Fibroblast of the aortic adventitia (primary cell): ENCODE data around the gene MYL10. TPM values are rescaled to one million over a fixed set of nuclear protein-coding genes. Genes with fewer than 3 reads are reported as not detected.
"Not testable (repeated sequence)": the region's sequence is repeated elsewhere in the genome, so short reads cannot be mapped to it uniquely, and the experiment has no call there.

ENCODE experiments used
- DNase-seq: peaks from one replicate; pipeline ENCODE4 v3.0.0-alpha.2; 2010; ENCODE audit warnings: low read depth
- H3K4me3 ChIP-seq: 2 replicates; pipeline ENCODE4 v1.5.1; 2011; ENCODE audit warnings: low read depth, mild to moderate bottlenecking, control low read depth, low read length, moderate library complexity
- CTCF ChIP-seq: IDR thresholded peaks from 2 replicates; pipeline ENCODE4 v1.5.1; 2011; ENCODE audit warnings: mild to moderate bottlenecking, low read length, control low read depth, inconsistent platforms; ENCODE audit not compliant: insufficient read depth
- total RNA-seq: library from RNA; depleted of rRNA; stranded (reverse); fragments of >200 nt; gene quantifications from 2 replicates; pipeline ENCODE4 v1.2.3, GENCODE V29; 2012; ENCODE audit warnings: low replicate concordance

The MYL10 gene
- total RNA-seq, 1 donor, result not detected

- no peak for DNase-seq
- H3K4me3 ChIP-seq, result no peak overlapping the region
- TF ChIP-seq CTCF, result no peak
Observed at GRCh38 chr7:101659706-101660105, 30.6 kb upstream of the MYL10 start.

GRCh38 chr7:101657171-101657570 lies 28.1 kb upstream of the MYL10 start:
- H3K4me3 ChIP-seq, result no peak overlapping the region
- TF ChIP-seq CTCF, result no peak
- DNase-seq, result no peak

- DNase-seq, result no peak
- no peak overlapping the region for H3K4me3 ChIP-seq
- TF ChIP-seq CTCF, result no peak
Observed at GRCh38 chr7:101651112-101651511, 22.0 kb upstream of the MYL10 start.

- DNase-seq, result peak; percentile 5
- TF ChIP-seq CTCF, result no peak
- no peak overlapping the region for H3K4me3 ChIP-seq
Observed at GRCh38 chr7:101650579-101651081, 21.5 kb upstream of the MYL10 start.

- DNase-seq, H3K4me3 ChIP-seq: not testable (repeated sequence)
Observed at GRCh38 chr7:101647876-101648275, 18.8 kb upstream of the MYL10 start.

- DNase-seq, result no peak
- no peak overlapping the region for H3K4me3 ChIP-seq
- no peak for TF ChIP-seq CTCF
Observed at GRCh38 chr7:101645951-101646350, 16.9 kb upstream of the MYL10 start.

- no peak for TF ChIP-seq CTCF
- DNase-seq, result no peak
- H3K4me3 ChIP-seq, result no peak overlapping the region
Observed at GRCh38 chr7:101644879-101645278, 15.8 kb upstream of the MYL10 start.

GRCh38 chr7:101639127-101639526 lies 10.0 kb upstream of the MYL10 start:
- not testable (repeated sequence) for H3K4me3 ChIP-seq, DNase-seq
